GM12874 (cell line): ENCODE data around the gene HMX1.

Experiments used
- TF ChIP-seq, protein P1 (sequence below): IDR thresholded peaks from 2 replicates; pipeline ENCODE4 v1.5.1; 2011; ENCODE audit warnings: low read depth, mild to moderate bottlenecking, control low read depth, low read length, moderate library complexity; ENCODE audit not compliant: insufficient read depth

Gene HMX1

GRCh38 chr4:8859550-8860095, 12.0 kb downstream of the HMX1 start:
- TF ChIP-seq, protein P1, sequence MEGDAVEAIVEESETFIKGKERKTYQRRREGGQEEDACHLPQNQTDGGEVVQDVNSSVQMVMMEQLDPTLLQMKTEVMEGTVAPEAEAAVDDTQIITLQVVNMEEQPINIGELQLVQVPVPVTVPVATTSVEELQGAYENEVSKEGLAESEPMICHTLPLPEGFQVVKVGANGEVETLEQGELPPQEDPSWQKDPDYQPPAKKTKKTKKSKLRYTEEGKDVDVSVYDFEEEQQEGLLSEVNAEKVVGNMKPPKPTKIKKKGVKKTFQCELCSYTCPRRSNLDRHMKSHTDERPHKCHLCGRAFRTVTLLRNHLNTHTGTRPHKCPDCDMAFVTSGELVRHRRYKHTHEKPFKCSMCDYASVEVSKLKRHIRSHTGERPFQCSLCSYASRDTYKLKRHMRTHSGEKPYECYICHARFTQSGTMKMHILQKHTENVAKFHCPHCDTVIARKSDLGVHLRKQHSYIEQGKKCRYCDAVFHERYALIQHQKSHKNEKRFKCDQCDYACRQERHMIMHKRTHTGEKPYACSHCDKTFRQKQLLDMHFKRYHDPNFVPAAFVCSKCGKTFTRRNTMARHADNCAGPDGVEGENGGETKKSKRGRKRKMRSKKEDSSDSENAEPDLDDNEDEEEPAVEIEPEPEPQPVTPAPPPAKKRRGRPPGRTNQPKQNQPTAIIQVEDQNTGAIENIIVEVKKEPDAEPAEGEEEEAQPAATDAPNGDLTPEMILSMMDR: no peak

DNA sequence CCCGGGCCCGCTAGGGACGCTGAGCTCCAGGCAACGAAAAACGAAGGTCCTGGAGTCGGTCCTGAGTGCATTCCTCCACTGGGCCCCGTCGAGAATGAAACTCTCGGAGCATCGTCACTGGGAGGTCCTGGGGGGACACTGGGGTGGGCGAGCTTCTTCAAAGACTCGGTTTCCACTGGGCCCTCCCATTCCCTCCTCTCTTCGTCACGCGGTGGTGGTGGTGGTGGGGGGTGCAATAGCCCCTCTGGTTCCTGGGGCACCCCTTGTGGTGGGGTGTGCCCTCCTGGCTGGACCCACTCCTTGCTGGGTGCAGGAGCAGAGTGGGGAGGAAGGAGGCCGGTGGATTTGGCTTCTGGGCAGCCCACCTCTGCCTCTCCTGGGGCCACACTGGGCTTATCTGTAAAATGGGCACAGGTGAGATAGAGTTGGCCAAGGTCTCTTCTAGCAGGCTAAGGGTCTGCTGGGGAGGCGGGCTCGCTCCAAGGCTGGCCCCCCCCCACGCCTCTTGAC, 12.9 kb downstream of the HMX1 start:
- TF ChIP-seq, protein P1: no peak

DNA sequence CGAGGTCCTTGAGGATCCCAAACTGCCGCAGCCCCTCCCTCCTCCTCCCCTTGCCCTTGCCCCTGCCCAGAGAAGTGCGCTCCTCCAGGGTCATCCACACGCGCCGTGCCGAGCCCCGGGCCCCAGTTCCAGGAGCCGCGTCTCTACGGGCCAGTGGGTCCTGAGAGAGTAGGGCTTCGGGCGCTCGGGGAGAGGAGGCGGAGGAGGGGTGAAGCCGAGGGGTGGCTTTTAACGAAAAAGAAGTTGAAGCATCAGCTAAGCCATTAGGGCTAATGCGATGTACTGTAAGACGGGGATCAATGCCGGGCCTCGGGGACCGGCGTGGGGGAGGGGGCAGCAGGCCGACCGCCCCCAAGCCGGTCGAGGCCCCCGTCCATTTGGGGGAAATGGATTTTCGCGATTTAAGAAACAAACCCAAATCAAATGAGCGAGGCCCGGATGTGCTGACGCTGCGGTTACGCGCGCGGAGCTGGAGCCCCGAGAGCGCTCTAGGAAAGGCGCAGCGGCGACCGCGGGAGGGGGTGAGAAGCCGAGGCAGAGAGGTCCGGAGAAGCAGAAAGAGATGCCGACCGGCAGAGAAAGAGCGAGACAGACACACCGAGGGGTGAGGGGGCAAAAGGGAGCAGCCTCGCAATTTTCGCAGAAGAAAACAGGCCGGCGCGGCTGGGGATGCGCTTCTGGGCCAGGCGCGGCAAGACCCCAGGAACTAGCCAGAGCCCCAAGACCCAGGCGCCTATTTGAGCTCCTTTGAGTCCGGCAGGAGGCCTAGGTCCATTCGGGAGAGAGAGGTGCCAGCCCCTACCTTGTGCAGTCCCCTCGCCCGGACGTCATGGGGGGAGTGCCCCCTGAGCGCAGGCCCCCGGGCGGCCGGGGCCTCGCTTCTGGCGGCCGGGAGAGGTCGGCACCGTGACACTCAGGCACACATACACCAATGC, 13.6 kb downstream of the HMX1 start:
- TF ChIP-seq, protein P1: no peak

DNA sequence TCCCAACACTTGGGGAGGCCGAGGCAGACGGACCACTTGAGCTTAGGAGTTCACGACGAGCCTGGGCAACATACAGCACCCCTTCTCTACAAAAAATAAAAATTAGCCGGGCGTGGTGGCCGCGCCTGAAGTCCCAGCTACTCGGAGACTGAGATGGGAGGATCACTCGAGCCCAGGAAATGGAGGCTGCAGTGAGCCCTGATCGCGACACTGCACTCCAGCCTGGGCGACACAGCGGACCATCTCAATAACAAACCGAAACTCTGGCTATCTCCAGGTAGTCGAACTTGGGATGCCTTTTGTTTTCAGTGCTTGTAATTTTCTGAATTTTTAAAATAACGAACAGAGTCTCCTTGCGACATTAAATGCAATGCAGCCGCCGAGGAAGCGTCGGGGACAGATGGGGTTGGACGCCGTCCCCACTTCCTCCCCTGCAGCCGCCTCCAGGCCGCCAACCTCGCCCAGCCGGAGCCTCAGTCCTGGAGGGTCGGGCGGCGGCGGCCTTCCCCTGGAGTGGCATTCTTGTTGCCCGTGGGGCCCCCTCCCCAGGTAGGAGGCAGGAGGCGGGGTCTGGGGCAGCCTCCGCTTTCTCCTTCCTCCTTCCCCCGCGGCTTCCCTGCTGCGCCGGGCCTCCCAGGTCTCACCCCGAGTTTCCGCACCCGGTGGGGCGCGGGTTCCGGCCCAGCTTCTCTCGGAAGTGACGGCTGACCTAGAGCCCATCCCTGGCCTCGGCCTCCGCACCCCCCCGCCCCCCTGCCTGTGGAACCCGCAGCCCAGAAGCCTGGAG, 14.6 kb downstream of the HMX1 start:
- TF ChIP-seq, protein P1: no peak

- TF ChIP-seq, protein P1: no peak
Measured at GRCh38 chr4:8855818-8856245, 15.8 kb downstream of the HMX1 start.

- TF ChIP-seq, protein P1: no peak
Measured at GRCh38 chr4:8854931-8855330, 16.7 kb downstream of the HMX1 start.

DNA sequence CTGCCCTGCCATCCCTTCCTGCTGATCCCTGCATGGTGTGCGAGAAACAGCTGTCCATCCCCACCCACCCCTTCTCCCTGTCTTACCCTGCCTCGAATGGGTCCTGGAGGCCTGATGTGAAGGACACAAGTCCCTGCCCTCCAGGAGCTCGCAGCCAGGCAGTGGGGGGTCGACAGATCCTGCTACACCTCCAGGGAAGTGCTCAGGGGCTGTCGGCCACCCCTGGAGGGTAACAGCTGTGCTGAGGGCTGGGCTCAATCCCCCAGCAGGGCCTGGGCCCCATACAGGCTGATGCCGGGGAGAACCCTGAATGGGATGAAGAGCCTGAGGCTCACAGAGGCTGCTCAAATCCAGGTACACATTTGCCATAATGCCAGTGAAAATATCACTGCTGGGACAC, 17.6 kb downstream of the HMX1 start:
- TF ChIP-seq, protein P1: no peak
